ENCODE measurements around the gene PRH2. TPM values are rescaled to one million over a fixed set of nuclear protein-coding genes. Genes with fewer than 3 reads are reported as not detected.

Gene PRH2
- total and polyA plus RNA-seq, 2 experiments from 2014 or later, result 0.36 to 0.69 TPM

DNA sequence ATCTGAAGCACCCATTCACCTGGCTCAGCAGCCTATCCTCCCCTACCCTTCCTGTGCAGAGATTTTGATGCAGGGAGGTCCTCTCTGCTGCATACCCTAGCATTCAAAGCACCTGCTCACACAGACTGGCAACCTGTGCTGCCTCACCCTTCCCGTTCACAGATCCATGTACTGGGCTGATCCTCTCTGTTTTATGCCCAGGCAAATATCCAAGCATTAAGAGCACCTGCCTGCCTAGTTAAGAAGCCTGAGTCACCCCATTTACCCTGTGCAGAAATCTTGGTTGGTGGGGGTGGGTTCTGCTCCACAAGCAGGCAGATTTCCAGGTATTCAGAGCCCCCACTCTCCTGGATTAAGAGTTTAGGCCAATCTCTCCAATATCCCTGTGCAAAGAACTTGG, 28.1 kb upstream of the PRH2 start (continued):
- TF ChIP-seq ZNF462 (CRISPR knock-in tag; IDR thresholded peaks at IDR 0.05) (no peak), ZNF114 (CRISPR knock-in tag; IDR thresholded peaks at IDR 0.05) (no peak)

- Histone ChIP-seq H3K27ac (ENCODE audit: low read depth) (no peak overlapping the region), H3F3A (replicated peaks; ENCODE audit: low read depth) (no peaks in the 10 kb centered on the region), H3K4me2 (no peak overlapping the region), H2AFZ (no peak overlapping the region), H3K27me3 (ENCODE audit: insufficient read depth) (no peaks in the 10 kb centered on the region), H3K4me3 (no peak overlapping the region), H3K9me2 (ENCODE audit: insufficient read depth) (no peaks in the 10 kb centered on the region; the same call in 1 of the 2 replicates), H4K20me1 (replicated peaks; ENCODE audit: insufficient read depth) (no peaks in the 10 kb centered on the region), H3K4me1 (ENCODE audit: insufficient read depth) (no peaks in the 10 kb centered on the region), H3K36me3 (ENCODE audit: insufficient read depth) (no peaks in the 10 kb centered on the region), H3K79me2 (replicated peaks; ENCODE audit: insufficient read depth) (0 out of 2 replicates have a peak, but pooled peaks cover 3% of the 10 kb centered on the region)
- Mint-ChIP-seq H3K4me3 (no peak overlapping the region), H3K27me3 (ENCODE audit: insufficient read depth, low read depth, poor library complexity) (no peaks in the 10 kb centered on the region), H3K27ac (0 out of 2 replicates have a peak overlapping the region, but pooled peaks have one; percentile 59), H3K36me3 (ENCODE audit: low read depth) (peaks cover 25% of the 10 kb centered on the region), H3K4me1 (no peaks in the 10 kb centered on the region), H3K9me3 (peaks cover 22% of the 10 kb centered on the region)
- TF ChIP-seq, protein P1, sequence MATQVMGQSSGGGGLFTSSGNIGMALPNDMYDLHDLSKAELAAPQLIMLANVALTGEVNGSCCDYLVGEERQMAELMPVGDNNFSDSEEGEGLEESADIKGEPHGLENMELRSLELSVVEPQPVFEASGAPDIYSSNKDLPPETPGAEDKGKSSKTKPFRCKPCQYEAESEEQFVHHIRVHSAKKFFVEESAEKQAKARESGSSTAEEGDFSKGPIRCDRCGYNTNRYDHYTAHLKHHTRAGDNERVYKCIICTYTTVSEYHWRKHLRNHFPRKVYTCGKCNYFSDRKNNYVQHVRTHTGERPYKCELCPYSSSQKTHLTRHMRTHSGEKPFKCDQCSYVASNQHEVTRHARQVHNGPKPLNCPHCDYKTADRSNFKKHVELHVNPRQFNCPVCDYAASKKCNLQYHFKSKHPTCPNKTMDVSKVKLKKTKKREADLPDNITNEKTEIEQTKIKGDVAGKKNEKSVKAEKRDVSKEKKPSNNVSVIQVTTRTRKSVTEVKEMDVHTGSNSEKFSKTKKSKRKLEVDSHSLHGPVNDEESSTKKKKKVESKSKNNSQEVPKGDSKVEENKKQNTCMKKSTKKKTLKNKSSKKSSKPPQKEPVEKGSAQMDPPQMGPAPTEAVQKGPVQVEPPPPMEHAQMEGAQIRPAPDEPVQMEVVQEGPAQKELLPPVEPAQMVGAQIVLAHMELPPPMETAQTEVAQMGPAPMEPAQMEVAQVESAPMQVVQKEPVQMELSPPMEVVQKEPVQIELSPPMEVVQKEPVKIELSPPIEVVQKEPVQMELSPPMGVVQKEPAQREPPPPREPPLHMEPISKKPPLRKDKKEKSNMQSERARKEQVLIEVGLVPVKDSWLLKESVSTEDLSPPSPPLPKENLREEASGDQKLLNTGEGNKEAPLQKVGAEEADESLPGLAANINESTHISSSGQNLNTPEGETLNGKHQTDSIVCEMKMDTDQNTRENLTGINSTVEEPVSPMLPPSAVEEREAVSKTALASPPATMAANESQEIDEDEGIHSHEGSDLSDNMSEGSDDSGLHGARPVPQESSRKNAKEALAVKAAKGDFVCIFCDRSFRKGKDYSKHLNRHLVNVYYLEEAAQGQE (IDR thresholded peaks at IDR 0.05; ENCODE audit: unreplicated experiment), result no peak
- TF ChIP-seq, protein P2, sequence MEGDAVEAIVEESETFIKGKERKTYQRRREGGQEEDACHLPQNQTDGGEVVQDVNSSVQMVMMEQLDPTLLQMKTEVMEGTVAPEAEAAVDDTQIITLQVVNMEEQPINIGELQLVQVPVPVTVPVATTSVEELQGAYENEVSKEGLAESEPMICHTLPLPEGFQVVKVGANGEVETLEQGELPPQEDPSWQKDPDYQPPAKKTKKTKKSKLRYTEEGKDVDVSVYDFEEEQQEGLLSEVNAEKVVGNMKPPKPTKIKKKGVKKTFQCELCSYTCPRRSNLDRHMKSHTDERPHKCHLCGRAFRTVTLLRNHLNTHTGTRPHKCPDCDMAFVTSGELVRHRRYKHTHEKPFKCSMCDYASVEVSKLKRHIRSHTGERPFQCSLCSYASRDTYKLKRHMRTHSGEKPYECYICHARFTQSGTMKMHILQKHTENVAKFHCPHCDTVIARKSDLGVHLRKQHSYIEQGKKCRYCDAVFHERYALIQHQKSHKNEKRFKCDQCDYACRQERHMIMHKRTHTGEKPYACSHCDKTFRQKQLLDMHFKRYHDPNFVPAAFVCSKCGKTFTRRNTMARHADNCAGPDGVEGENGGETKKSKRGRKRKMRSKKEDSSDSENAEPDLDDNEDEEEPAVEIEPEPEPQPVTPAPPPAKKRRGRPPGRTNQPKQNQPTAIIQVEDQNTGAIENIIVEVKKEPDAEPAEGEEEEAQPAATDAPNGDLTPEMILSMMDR (conservative IDR thresholded peaks at IDR 0.05; ENCODE audit: low read depth in 2 of 2), result peak; percentile 25 to 38; a peak in 3 of 4 replicates
- ATAC-seq (no peak), DNase-seq (ENCODE audit: low spot score) (no peak)
These were observed 27.6 kb upstream of the PRH2 start for GRCh38 chr12:10901427-10901826.

Data from GM23338 (cell line).